ENCODE results near the gene LDLRAD3. TPM values are rescaled to one million over a fixed set of nuclear protein-coding genes. Genes with fewer than 3 reads are reported as not detected.

LDLRAD3 gene
- total RNA-seq, 4 donors from 2014 or later: 10.2 to 41.9 (median 19.8) TPM

GRCh38 chr11:36241497-36241896 lies 297.6 kb downstream of the LDLRAD3 start:
- H3K27ac ChIP-seq: no peak overlapping the region
- no peak for DNase-seq
- no peaks in the 10 kb centered on the region for H3K9me3 ChIP-seq
- TF ChIP-seq, protein P1, sequence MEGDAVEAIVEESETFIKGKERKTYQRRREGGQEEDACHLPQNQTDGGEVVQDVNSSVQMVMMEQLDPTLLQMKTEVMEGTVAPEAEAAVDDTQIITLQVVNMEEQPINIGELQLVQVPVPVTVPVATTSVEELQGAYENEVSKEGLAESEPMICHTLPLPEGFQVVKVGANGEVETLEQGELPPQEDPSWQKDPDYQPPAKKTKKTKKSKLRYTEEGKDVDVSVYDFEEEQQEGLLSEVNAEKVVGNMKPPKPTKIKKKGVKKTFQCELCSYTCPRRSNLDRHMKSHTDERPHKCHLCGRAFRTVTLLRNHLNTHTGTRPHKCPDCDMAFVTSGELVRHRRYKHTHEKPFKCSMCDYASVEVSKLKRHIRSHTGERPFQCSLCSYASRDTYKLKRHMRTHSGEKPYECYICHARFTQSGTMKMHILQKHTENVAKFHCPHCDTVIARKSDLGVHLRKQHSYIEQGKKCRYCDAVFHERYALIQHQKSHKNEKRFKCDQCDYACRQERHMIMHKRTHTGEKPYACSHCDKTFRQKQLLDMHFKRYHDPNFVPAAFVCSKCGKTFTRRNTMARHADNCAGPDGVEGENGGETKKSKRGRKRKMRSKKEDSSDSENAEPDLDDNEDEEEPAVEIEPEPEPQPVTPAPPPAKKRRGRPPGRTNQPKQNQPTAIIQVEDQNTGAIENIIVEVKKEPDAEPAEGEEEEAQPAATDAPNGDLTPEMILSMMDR (IDR thresholded peaks at IDR 0.05): no peak
- no peak for TF ChIP-seq POLR2A (IDR thresholded peaks at IDR 0.05)
- intact Hi-C loops (cut with DNase I; ENCODE audit: low total_unique reads): no loop called here
- H3K27me3 ChIP-seq: no peaks in the 10 kb centered on the region
- H3K4me1 ChIP-seq: no peaks in the 10 kb centered on the region
- no peaks in the 10 kb centered on the region for H3K36me3 ChIP-seq
- H3K4me3 ChIP-seq: no peak overlapping the region

- TF ChIP-seq, protein P1 (IDR thresholded peaks at IDR 0.05): no peak
- no peak for TF ChIP-seq POLR2A (IDR thresholded peaks at IDR 0.05)
- H3K27ac ChIP-seq: no peak overlapping the region
- no peak for DNase-seq
- H3K4me1 ChIP-seq: no peaks in the 10 kb centered on the region
- H3K9me3 ChIP-seq: no peaks in the 10 kb centered on the region
- H3K36me3 ChIP-seq: no peaks in the 10 kb centered on the region
- intact Hi-C loops (cut with DNase I; ENCODE audit: low total_unique reads): no loop called here
- no peaks in the 10 kb centered on the region for H3K27me3 ChIP-seq
- no peak overlapping the region for H3K4me3 ChIP-seq
Measured at GRCh38 chr11:36243641-36244040, 299.8 kb downstream of the LDLRAD3 start.

- H3K4me1 ChIP-seq: no peaks in the 10 kb centered on the region
- no peak for DNase-seq
- intact Hi-C loops (cut with DNase I; ENCODE audit: low total_unique reads): no loop called here
- H3K36me3 ChIP-seq: no peaks in the 10 kb centered on the region
- H3K27me3 ChIP-seq: no peaks in the 10 kb centered on the region
- H3K27ac ChIP-seq: no peak overlapping the region
- H3K9me3 ChIP-seq: no peaks in the 10 kb centered on the region
- TF ChIP-seq POLR2A (IDR thresholded peaks at IDR 0.05): no peak
- TF ChIP-seq, protein P1 (IDR thresholded peaks at IDR 0.05): no peak
- H3K4me3 ChIP-seq: no peak overlapping the region
Measured at GRCh38 chr11:36247493-36247892, 303.6 kb downstream of the LDLRAD3 start.

GRCh38 chr11:36248436-36248835 lies 304.6 kb downstream of the LDLRAD3 start:
- H3K27ac ChIP-seq: peak overlapping the region; percentile 63 to 64
- H3K27me3 ChIP-seq: no peaks in the 10 kb centered on the region
- no peaks in the 10 kb centered on the region for H3K36me3 ChIP-seq
- H3K9me3 ChIP-seq: no peaks in the 10 kb centered on the region
- intact Hi-C loops (cut with DNase I; ENCODE audit: low total_unique reads): no loop called here
- DNase-seq: no peak
- H3K4me1 ChIP-seq: no peaks in the 10 kb centered on the region
- TF ChIP-seq POLR2A (IDR thresholded peaks at IDR 0.05): no peak
- TF ChIP-seq, protein P1 (IDR thresholded peaks at IDR 0.05): no peak
- no peak overlapping the region for H3K4me3 ChIP-seq

DNA sequence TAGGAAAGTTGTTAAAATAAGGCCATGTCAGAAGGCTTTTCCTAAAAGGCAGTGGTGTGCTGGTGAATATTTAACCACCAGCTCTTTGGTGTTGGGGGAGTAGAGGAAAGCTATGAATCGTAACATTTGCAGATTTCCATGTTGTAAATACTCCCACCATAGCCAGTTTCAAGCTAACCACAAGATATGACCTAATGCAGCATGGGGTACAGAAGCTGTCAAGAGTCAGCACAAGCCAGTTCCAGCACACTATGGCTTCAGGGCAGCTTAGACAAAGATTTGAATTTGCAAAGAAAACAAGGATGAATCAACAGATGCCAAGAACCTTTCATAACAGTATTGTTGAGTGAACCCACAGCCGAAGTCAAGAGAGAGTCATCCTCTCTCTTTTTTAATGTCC lies 305.4 kb downstream of the LDLRAD3 start:
- peak overlapping the region; percentile 63 to 64 for H3K27ac ChIP-seq
- intact Hi-C loops (cut with DNase I; ENCODE audit: low total_unique reads): no loop called here
- H3K36me3 ChIP-seq: no peaks in the 10 kb centered on the region
- DNase-seq: peak in 1 of 2 donors; percentile 42
- H3K9me3 ChIP-seq: no peaks in the 10 kb centered on the region
- no peak overlapping the region for H3K4me3 ChIP-seq
- TF ChIP-seq POLR2A (IDR thresholded peaks at IDR 0.05): no peak
- TF ChIP-seq, protein P1 (IDR thresholded peaks at IDR 0.05): no peak
- H3K27me3 ChIP-seq: no peaks in the 10 kb centered on the region
- no peaks in the 10 kb centered on the region for H3K4me1 ChIP-seq

All from uterus (tissue), 4 donors.